ENCODE data around the gene SOD3. TPM values are rescaled to one million over a fixed set of nuclear protein-coding genes. Genes with fewer than 3 reads are reported as not detected.

The SOD3 gene
- total and polyA plus RNA-seq, 4 donors = 2.6 to 8.1 (median 4.6) TPM

DNA sequence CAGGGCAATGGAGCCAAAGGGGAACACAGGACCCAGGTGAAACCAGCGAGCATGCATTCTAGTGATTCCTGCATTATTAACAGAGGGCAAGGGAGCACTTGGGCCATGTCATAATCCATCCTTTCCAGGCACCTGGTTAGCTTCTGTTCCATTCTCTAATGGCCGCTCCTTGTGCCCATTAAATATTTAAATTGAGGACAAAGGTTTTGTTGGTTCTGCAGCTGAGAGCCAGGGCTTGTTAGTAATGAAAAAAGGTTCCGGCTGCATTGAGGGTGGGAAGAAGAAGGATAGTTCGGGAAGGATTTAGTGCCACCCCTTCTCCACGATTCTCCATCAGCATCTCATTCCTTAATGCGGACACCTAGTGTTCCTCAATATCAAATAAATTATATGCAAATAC, 13.6 kb downstream of the SOD3 start:
- Histone ChIP-seq H3K36me3 (ENCODE audit: control insufficient read depth in 4 of 4, insufficient read depth in 3 of 4, low read depth in 1 of 4, low read length in 3 of 4) (peaks cover 0 to 7% (median 3%) of the 10 kb centered on the region in 4 donors), H3K9ac (ENCODE audit: low read depth in 1 of 2, low read length in 2 of 2) (no peak overlapping the region), H3K4me3 (ENCODE audit: low read depth in 1 of 3, low read length in 3 of 3) (no peak overlapping the region), H3K4me1 (ENCODE audit: control insufficient read depth in 4 of 4, insufficient read depth in 4 of 4, low read length in 3 of 4) (no peaks in the 10 kb centered on the region), H3K27me3 (ENCODE audit: control insufficient read depth in 4 of 4, insufficient read depth in 4 of 4, low read length in 3 of 4) (no peaks in the 10 kb centered on the region), H3K27ac (ENCODE audit: low read depth in 1 of 2, low read length in 2 of 2) (no peak overlapping the region), H3K9me3 (ENCODE audit: control insufficient read depth in 4 of 4, low read length in 3 of 4) (no peaks in the 10 kb centered on the region)
- DNase-seq (ENCODE audit: low spot score) = no peak
- TF ChIP-seq JUND (IDR thresholded peaks at IDR 0.05) (no peak), YY1 (IDR thresholded peaks at IDR 0.05) (no peak), SP1 (IDR thresholded peaks at IDR 0.05) (no peak), RXRA (IDR thresholded peaks at IDR 0.05) (no peak), GABPA (IDR thresholded peaks at IDR 0.05 in 1 of 2, conservative IDR thresholded peaks at IDR 0.05 in 1 of 2) (no peak), HNF4A (conservative IDR thresholded peaks at IDR 0.05) (no peak), NR2F2 (IDR thresholded peaks at IDR 0.05) (no peak), FOXA2 (IDR thresholded peaks at IDR 0.05) (no peak), FOXA1 (IDR thresholded peaks at IDR 0.05) (no peak), HNF4G (IDR thresholded peaks at IDR 0.05) (no peak)
- TF ChIP-seq, protein P1, sequence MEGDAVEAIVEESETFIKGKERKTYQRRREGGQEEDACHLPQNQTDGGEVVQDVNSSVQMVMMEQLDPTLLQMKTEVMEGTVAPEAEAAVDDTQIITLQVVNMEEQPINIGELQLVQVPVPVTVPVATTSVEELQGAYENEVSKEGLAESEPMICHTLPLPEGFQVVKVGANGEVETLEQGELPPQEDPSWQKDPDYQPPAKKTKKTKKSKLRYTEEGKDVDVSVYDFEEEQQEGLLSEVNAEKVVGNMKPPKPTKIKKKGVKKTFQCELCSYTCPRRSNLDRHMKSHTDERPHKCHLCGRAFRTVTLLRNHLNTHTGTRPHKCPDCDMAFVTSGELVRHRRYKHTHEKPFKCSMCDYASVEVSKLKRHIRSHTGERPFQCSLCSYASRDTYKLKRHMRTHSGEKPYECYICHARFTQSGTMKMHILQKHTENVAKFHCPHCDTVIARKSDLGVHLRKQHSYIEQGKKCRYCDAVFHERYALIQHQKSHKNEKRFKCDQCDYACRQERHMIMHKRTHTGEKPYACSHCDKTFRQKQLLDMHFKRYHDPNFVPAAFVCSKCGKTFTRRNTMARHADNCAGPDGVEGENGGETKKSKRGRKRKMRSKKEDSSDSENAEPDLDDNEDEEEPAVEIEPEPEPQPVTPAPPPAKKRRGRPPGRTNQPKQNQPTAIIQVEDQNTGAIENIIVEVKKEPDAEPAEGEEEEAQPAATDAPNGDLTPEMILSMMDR (IDR thresholded peaks at IDR 0.05; ENCODE audit: low read depth, low read length, missing input control) = no peak
- TF ChIP-seq, protein P2, sequence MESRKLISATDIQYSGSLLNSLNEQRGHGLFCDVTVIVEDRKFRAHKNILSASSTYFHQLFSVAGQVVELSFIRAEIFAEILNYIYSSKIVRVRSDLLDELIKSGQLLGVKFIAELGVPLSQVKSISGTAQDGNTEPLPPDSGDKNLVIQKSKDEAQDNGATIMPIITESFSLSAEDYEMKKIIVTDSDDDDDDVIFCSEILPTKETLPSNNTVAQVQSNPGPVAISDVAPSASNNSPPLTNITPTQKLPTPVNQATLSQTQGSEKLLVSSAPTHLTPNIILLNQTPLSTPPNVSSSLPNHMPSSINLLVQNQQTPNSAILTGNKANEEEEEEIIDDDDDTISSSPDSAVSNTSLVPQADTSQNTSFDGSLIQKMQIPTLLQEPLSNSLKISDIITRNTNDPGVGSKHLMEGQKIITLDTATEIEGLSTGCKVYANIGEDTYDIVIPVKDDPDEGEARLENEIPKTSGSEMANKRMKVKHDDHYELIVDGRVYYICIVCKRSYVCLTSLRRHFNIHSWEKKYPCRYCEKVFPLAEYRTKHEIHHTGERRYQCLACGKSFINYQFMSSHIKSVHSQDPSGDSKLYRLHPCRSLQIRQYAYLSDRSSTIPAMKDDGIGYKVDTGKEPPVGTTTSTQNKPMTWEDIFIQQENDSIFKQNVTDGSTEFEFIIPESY (IDR thresholded peaks at IDR 0.05) = no peak
- TF ChIP-seq, protein P3, sequence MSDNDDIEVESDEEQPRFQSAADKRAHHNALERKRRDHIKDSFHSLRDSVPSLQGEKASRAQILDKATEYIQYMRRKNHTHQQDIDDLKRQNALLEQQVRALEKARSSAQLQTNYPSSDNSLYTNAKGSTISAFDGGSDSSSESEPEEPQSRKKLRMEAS (IDR thresholded peaks at IDR 0.05) = no peak
- TF ChIP-seq, protein P4, sequence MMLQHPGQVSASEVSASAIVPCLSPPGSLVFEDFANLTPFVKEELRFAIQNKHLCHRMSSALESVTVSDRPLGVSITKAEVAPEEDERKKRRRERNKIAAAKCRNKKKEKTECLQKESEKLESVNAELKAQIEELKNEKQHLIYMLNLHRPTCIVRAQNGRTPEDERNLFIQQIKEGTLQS (IDR thresholded peaks at IDR 0.05) = no peak
- 92% methylated on average over 6 of the region's 6 CpGs for WGBS

DNA sequence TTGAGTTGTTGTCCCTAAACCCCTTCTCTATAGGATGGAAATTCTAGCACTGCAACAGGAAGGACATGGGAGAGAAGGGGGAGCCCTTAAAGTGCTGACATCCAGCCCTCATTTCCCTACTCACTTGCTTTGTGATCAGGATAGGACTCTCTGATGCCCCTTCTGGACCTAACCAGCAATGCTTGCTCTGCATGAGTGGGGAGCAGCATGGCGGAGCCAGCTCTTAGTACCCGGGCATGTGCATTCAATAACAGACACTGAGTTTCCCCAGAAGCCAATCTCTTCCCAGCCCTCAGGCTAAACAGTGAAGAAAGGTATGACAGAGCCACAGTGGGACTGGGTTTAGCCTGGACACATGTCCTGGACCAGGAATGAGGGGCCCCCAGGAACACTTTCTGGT, 14.0 kb downstream of the SOD3 start:
- no peak overlapping the region for H3K9ac ChIP-seq (ENCODE audit: low read depth in 1 of 2, low read length in 2 of 2)
- no peak overlapping the region for H3K27ac ChIP-seq (ENCODE audit: low read depth in 1 of 2, low read length in 2 of 2)
- no peaks in the 10 kb centered on the region for H3K9me3 ChIP-seq (ENCODE audit: control insufficient read depth in 4 of 4, low read length in 3 of 4)
- H3K4me3 ChIP-seq (ENCODE audit: low read depth in 1 of 3, low read length in 3 of 3) = no peak overlapping the region
- H3K27me3 ChIP-seq (ENCODE audit: control insufficient read depth in 4 of 4, insufficient read depth in 4 of 4, low read length in 3 of 4) = no peaks in the 10 kb centered on the region
- WGBS = 97% methylated on average over 2 of the region's 2 CpGs
- no peaks in the 10 kb centered on the region for H3K4me1 ChIP-seq (ENCODE audit: control insufficient read depth in 4 of 4, insufficient read depth in 4 of 4, low read length in 3 of 4)
- DNase-seq (ENCODE audit: low spot score) = no peak
- TF ChIP-seq HNF4A (conservative IDR thresholded peaks at IDR 0.05) (no peak), TAF1 (conservative IDR thresholded peaks at IDR 0.05) (no peak), SP1 (IDR thresholded peaks at IDR 0.05) (no peak), JUND (IDR thresholded peaks at IDR 0.05) (no peak), GABPA (IDR thresholded peaks at IDR 0.05 in 1 of 2, conservative IDR thresholded peaks at IDR 0.05 in 1 of 2) (no peak), FOXA2 (IDR thresholded peaks at IDR 0.05) (no peak), RAD21 (IDR thresholded peaks at IDR 0.05) (no peak), HNF4G (IDR thresholded peaks at IDR 0.05) (no peak), NR2F2 (IDR thresholded peaks at IDR 0.05) (no peak), RXRA (IDR thresholded peaks at IDR 0.05) (no peak)
- TF ChIP-seq, protein P1 (IDR thresholded peaks at IDR 0.05; ENCODE audit: low read depth, low read length, missing input control) = no peak
- TF ChIP-seq, protein P3 (IDR thresholded peaks at IDR 0.05) = no peak
- TF ChIP-seq, protein P2 (IDR thresholded peaks at IDR 0.05) = no peak
- H3K36me3 ChIP-seq (ENCODE audit: control insufficient read depth in 4 of 4, insufficient read depth in 3 of 4, low read depth in 1 of 4, low read length in 3 of 4) = peaks cover 0 to 7% (median 3%) of the 10 kb centered on the region in 4 donors
